GM23248 (cell line): ENCODE data around the gene SLC12A3. TPM values are rescaled to one million over a fixed set of nuclear protein-coding genes. Genes with fewer than 3 reads are reported as not detected.

Experiments used
- DNase-seq: peaks from one replicate; pipeline ENCODE4 v3.0.0-alpha.2; 2015
- H2AFZ ChIP-seq: fragments of 200-600 bp; sonication (generic); 2 replicates; pipeline ENCODE4 v1.6.1; 2016; ENCODE audit warnings: antibody characterized with exemption
- H3F3A ChIP-seq: fragments of 200-600 bp; sonication (generic); 2 replicates; pipeline ENCODE4 v1.6.1; 2016; ENCODE audit warnings: mild to moderate bottlenecking, antibody characterized with exemption, mixed run types; ENCODE audit not compliant: insufficient read depth
- H3K27ac ChIP-seq: fragments of 200-600 bp; sonication (generic); 2 replicates; pipeline ENCODE4 v1.5.1; 2016; ENCODE audit warnings: mild to moderate bottlenecking
- H3K27me3 ChIP-seq: fragments of 200-600 bp; sonication (generic); replicated peaks from 2 replicates; pipeline ENCODE4 v1.6.1; 2016; ENCODE audit warnings: mild to moderate bottlenecking; ENCODE audit not compliant: insufficient read depth
- H3K36me3 ChIP-seq: fragments of 200-600 bp; sonication (generic); 2 replicates; pipeline ENCODE4 v1.6.1; 2016; ENCODE audit warnings: low read depth, mild to moderate bottlenecking
- H3K4me1 ChIP-seq: fragments of 200-600 bp; sonication (generic); 2 replicates; pipeline ENCODE4 v1.6.1; 2016; ENCODE audit warnings: mild to moderate bottlenecking; ENCODE audit not compliant: insufficient read depth
- H3K4me2 ChIP-seq: fragments of 200-600 bp; sonication (generic); one replicate; pipeline ENCODE4 v1.6.1; 2016; ENCODE audit warnings: mild to moderate bottlenecking; ENCODE audit not compliant: unreplicated experiment
- H3K4me3 ChIP-seq: fragments of 200-600 bp; sonication (generic); 2 replicates; pipeline ENCODE4 v1.5.1; 2016; ENCODE audit warnings: mild to moderate bottlenecking
- H3K79me2 ChIP-seq: fragments of 200-600 bp; sonication (generic); 2 replicates; pipeline ENCODE4 v1.6.1; 2016; ENCODE audit warnings: mild to moderate bottlenecking; ENCODE audit not compliant: insufficient read depth
- H3K9ac ChIP-seq: fragments of 200-600 bp; sonication (generic); 2 replicates; pipeline ENCODE4 v1.6.1; 2016; ENCODE audit warnings: mild to moderate bottlenecking
- H3K9me2 ChIP-seq: fragments of 200-600 bp; sonication (generic); 2 replicates; pipeline ENCODE4 v1.6.1; 2016; ENCODE audit warnings: mixed run types, mild to moderate bottlenecking, moderate library complexity; ENCODE audit not compliant: insufficient read depth
- H3K9me3 ChIP-seq: fragments of 200-600 bp; sonication (generic); one replicate; pipeline ENCODE4 v1.6.1; 2017; ENCODE audit warnings: low read depth
- H4K20me1 ChIP-seq: fragments of 200-600 bp; sonication (generic); 2 replicates; pipeline ENCODE4 v1.6.0; 2016; ENCODE audit not compliant: insufficient read depth
- EZH2 ChIP-seq: fragments of 200-600 bp; sonication (generic); IDR thresholded peaks from 2 replicates; pipeline ENCODE4 v1.6.1; 2018; ENCODE audit warnings: antibody characterized with exemption, mild to moderate bottlenecking; ENCODE audit not compliant: insufficient read depth, poor library complexity, severe bottlenecking
- EZH2phosphoT487 ChIP-seq: fragments of 200-600 bp; sonication (generic); IDR thresholded peaks from 2 replicates; pipeline ENCODE4 v1.6.1; 2018; ENCODE audit warnings: antibody characterized with exemption, moderate library complexity, mild to moderate bottlenecking, low read depth; ENCODE audit not compliant: insufficient read depth
- WGBS, 2 experiments: methylation state at CpG; one replicate each; pipeline ENCODE4 v1.1.6; 2015 to 2017; ENCODE audit warnings: low lambda C conversion rate in 2 of 2, low coverage in 1 of 2; ENCODE audit errors: missing lambda C conversion rate in 2 of 2; 5-methylcytosine and 5-hydroxymethylcytosine counted together
- in situ Hi-C: fragments of 300-500 bp; cut with MboI; formaldehyde crosslinking; loops from 2 replicates; pipeline ENCODE4 v1.15.0; 2020
- polyA plus RNA-seq: library from polyadenylated mRNA; unstranded; fragments of >200 nt; fragmentation: Nextera tagmentation; extraction: Ambion mirVana; gene quantifications from 2 replicates; pipeline ENCODE4 v1.2.1, GENCODE V29; 2016
- total RNA-seq: library from RNA; depleted of rRNA; stranded (reverse); fragments of >200 nt; shearing (Covaris generic); gene quantifications from 2 replicates; pipeline ENCODE4 v1.2.3, GENCODE V29; 2014

The SLC12A3 gene
- total and polyA plus RNA-seq, 2 experiments from 2014 or later = not detected

GRCh38 chr16:56898847-56899246 is 33.8 kb downstream of the SLC12A3 start:
- no peak overlapping the region for H3K27ac ChIP-seq
- no peak overlapping the region for H3K9ac ChIP-seq
- no peaks in the 10 kb centered on the region for H3K9me2 ChIP-seq
- H3K36me3 ChIP-seq = no peaks in the 10 kb centered on the region
- no peaks in the 10 kb centered on the region for H3K9me3 ChIP-seq
- no peaks in the 10 kb centered on the region for H3K79me2 ChIP-seq
- H3K4me2 ChIP-seq = no peak overlapping the region
- no peak for DNase-seq
- no peaks in the 10 kb centered on the region for H4K20me1 ChIP-seq
- no peaks in the 10 kb centered on the region for H3F3A ChIP-seq
- no peak overlapping the region for H2AFZ ChIP-seq
- H3K4me3 ChIP-seq = no peak overlapping the region
- no peaks in the 10 kb centered on the region for H3K4me1 ChIP-seq
- no peak for TF ChIP-seq EZH2
- WGBS, 2 experiments = 95 to 96% methylated on average over 8 of the region's 8 CpGs
- H3K27me3 ChIP-seq = no peaks in the 10 kb centered on the region
- in situ Hi-C loops = no loop called here

GRCh38 chr16:56903866-56904265 is 38.9 kb downstream of the SLC12A3 start:
- Histone ChIP-seq H3K27me3 (no peaks in the 10 kb centered on the region), H3K79me2 (no peaks in the 10 kb centered on the region), H3K27ac (no peak overlapping the region), H2AFZ (no peak overlapping the region), H3K9me3 (no peaks in the 10 kb centered on the region), H3K4me2 (no peak overlapping the region), H4K20me1 (no peaks in the 10 kb centered on the region), H3K4me1 (no peaks in the 10 kb centered on the region), H3K9ac (no peak overlapping the region), H3K9me2 (no peaks in the 10 kb centered on the region), H3K4me3 (no peak overlapping the region), H3K36me3 (no peaks in the 10 kb centered on the region), H3F3A (no peaks in the 10 kb centered on the region)
- TF ChIP-seq EZH2phosphoT487 (no peak), EZH2 (no peak)
- in situ Hi-C loops = no loop called here
- 86 to 87% methylated on average over 2 of the region's 2 CpGs for WGBS, 2 experiments
- no peak for DNase-seq

- Histone ChIP-seq H3K4me3 (no peak overlapping the region), H3K4me2 (no peak overlapping the region), H3K36me3 (no peaks in the 10 kb centered on the region), H3F3A (peaks cover 17% of the 10 kb centered on the region), H3K9me3 (no peaks in the 10 kb centered on the region), H3K27me3 (no peaks in the 10 kb centered on the region), H3K4me1 (peaks cover 29% of the 10 kb centered on the region), H3K9ac (no peak overlapping the region), H3K27ac (no peak overlapping the region), H3K79me2 (no peaks in the 10 kb centered on the region), H2AFZ (no peak overlapping the region), H3K9me2 (no peaks in the 10 kb centered on the region), H4K20me1 (no peaks in the 10 kb centered on the region)
- 79 to 82% methylated on average over 3 of the region's 3 CpGs for WGBS, 2 experiments
- TF ChIP-seq EZH2 = no peak
- no peak for TF ChIP-seq EZH2phosphoT487
- DNase-seq = no peak
- in situ Hi-C loops = no loop called here
These were observed 42.4 kb downstream of the SLC12A3 start for GRCh38 chr16:56907401-56907800.

DNA sequence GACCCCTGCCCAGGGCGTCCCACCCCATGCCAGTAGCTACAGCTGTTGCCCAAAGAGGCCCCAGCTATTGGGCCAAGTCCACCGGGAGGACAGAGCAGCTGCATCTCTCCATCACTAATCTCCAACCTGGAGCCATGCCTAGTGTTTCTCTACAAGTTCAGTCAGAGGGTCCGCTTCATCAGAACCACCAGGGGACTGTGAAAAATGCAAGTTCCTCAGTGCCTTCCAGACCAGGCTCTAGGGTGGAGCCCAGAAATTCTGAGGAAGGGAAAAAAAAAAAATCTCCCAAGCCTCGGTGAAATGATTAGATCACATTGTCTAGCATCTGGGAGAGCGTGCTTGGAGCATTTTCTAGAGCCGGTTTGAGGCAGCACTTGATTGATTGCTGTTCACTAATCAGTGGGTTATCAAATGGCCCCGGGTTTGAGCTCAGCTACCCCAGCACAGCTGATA is 44.5 kb downstream of the SLC12A3 start:
- Histone ChIP-seq H3K4me2 (no peak overlapping the region), H3K9me2 (no peaks in the 10 kb centered on the region), H3K36me3 (no peaks in the 10 kb centered on the region), H3F3A (peaks cover 25% of the 10 kb centered on the region), H4K20me1 (no peaks in the 10 kb centered on the region), H3K79me2 (no peaks in the 10 kb centered on the region), H3K9me3 (no peaks in the 10 kb centered on the region), H2AFZ (no peak overlapping the region), H3K9ac (no peak overlapping the region), H3K27me3 (no peaks in the 10 kb centered on the region), H3K4me1 (peaks cover 44% of the 10 kb centered on the region), H3K27ac (no peak overlapping the region), H3K4me3 (no peak overlapping the region)
- TF ChIP-seq EZH2 (no peak), EZH2phosphoT487 (no peak)
- 50 to 53% methylated on average over 7 of the region's 7 CpGs for WGBS, 2 experiments
- no peak for DNase-seq
- in situ Hi-C loops = no loop called here

GRCh38 chr16:56910112-56910511 is 45.1 kb downstream of the SLC12A3 start:
- H3K4me3 ChIP-seq = no peak overlapping the region
- peak overlapping the region; percentile 81 for H3K27ac ChIP-seq
- DNase-seq = peak; percentile 33
- no peaks in the 10 kb centered on the region for H4K20me1 ChIP-seq
- H3K79me2 ChIP-seq = no peaks in the 10 kb centered on the region
- no peaks in the 10 kb centered on the region for H3K9me3 ChIP-seq
- in situ Hi-C loops = no loop called here
- H3K9me2 ChIP-seq = no peaks in the 10 kb centered on the region
- no peak overlapping the region for H2AFZ ChIP-seq
- H3K9ac ChIP-seq = peak overlapping the region; percentile 62
- WGBS, 2 experiments = 95 to 99% methylated on average over 5 of the region's 5 CpGs
- H3F3A ChIP-seq = peaks cover 25% of the 10 kb centered on the region
- no peaks in the 10 kb centered on the region for H3K36me3 ChIP-seq
- no peak for TF ChIP-seq EZH2phosphoT487
- no peak for TF ChIP-seq EZH2
- peak overlapping the region; percentile 46 for H3K4me2 ChIP-seq
- H3K27me3 ChIP-seq = no peaks in the 10 kb centered on the region
- peaks cover 44% of the 10 kb centered on the region for H3K4me1 ChIP-seq
